22Rv1 (cell line): ENCODE measurements around the gene GAK.

ENCODE experiments used
- ZFX ChIP-seq: fragments of 450-650 bp; IDR thresholded peaks from 2 replicates; pipeline ENCODE4 v1.6.1; 2017; ENCODE audit warnings: antibody characterized with exemption, borderline replicate concordance
- TF ChIP-seq, protein P1 (sequence below): fragments of 450-650 bp; IDR thresholded peaks from 2 replicates; pipeline ENCODE4 v1.5.1; 2017; ENCODE audit warnings: mild to moderate bottlenecking

- TF ChIP-seq, protein P1, sequence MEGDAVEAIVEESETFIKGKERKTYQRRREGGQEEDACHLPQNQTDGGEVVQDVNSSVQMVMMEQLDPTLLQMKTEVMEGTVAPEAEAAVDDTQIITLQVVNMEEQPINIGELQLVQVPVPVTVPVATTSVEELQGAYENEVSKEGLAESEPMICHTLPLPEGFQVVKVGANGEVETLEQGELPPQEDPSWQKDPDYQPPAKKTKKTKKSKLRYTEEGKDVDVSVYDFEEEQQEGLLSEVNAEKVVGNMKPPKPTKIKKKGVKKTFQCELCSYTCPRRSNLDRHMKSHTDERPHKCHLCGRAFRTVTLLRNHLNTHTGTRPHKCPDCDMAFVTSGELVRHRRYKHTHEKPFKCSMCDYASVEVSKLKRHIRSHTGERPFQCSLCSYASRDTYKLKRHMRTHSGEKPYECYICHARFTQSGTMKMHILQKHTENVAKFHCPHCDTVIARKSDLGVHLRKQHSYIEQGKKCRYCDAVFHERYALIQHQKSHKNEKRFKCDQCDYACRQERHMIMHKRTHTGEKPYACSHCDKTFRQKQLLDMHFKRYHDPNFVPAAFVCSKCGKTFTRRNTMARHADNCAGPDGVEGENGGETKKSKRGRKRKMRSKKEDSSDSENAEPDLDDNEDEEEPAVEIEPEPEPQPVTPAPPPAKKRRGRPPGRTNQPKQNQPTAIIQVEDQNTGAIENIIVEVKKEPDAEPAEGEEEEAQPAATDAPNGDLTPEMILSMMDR = no peak
- no peak for TF ChIP-seq ZFX
These were observed 102.8 kb downstream of the GAK start for GRCh38 chr4:829291-829690.
